Measurements from ENCODE around the gene PCMT1.
A peak's percentile ranks its signal among the peaks of the same experiment; 100 is the strongest.
"Not testable (repeated sequence)": the region's sequence is repeated elsewhere in the genome, so short reads cannot be mapped to it uniquely, and the experiment has no call there.

PCMT1 gene

GRCh38 chr6:149749594-149750135, at the start of gene PCMT1:
Gene PCMT1 (plus strand): TSS chr6:149749741. CDS start chr6:149749902, 161 bp downstream.
- peak; percentile 18 to 94 (median 80) for DNase-seq

DNA sequence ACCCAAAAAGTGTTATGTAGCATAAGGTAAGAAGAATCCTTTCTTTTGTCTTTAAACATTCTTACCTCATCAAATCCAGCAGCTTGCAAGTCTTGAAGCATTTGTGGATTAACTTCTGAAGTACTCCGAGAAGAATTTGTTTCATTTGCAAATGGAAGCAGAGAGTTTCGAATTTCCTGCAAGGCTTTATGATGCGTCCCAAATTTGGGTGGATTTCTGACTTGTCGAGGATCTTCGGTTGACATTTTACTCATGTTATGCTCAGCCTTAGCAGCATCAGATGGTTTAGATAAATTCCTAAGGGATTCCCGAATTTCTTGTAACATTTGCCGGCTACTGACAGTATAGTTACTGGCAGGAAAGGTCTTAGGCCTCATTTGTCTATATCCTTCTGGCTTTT, 47.8 kb upstream of the PCMT1 start:
- no peak for DNase-seq

GRCh38 chr6:149711711-149712110, 37.8 kb upstream of the PCMT1 start:
- no peak for DNase-seq

- DNase-seq, result no peak
Observed at GRCh38 chr6:149714442-149714841, 35.1 kb upstream of the PCMT1 start.

GRCh38 chr6:149716181-149716963, 33.2 kb upstream of the PCMT1 start:
- DNase-seq, result no peak

GRCh38 chr6:149717255-149717587, 32.3 kb upstream of the PCMT1 start:
- DNase-seq, result no peak

DNA sequence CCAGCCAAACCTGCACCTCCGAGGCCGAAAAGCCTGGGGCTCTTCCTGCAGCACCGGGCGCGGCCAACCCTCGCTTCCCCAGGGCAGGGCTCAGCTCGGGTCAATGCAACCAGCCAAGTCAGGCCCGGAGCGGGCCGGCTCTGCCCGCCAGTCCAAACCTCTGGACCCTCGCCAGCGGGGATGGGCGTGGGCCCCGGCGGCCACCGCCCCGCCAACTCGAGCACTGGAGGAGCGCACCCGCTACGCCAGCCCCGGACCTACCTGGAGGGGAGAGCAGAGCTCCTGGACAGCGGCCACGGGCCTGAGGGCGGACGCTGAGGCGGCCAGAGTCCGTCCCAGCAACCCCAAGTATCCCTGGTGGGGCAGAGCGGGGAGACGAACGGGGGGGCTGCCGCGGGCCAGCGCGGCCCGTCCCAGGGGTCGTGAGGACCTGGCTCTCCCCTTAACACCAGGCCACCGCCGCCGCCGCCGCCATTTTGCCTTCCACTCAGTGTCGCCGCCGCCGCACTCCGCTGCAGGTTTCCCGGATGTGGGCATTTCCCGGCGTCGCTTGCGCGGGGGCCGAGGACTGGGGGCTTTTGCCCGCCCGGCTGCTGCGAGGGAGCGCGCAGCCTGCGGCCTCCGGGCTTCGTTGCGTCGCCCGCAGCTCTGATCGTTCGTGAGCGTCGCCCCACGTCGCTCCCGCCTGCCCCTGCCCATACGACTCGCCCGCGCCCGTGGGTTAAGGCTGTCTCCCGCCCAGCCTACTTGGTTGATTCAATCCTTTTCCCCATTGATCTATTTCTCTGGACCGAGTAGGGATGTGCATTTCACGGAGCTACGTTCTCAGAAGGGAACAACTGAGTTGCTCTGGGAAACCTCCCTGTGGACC, 31.7 kb upstream of the PCMT1 start, which contains the start of gene LATS1:
TSS of gene LATS1 (minus strand) at position 514 of the 871 bp plus-strand sequence. CDS start 15,975 bp downstream, outside the sequence.
- peak; percentile 43 to 96 (median 84) for DNase-seq

DNA sequence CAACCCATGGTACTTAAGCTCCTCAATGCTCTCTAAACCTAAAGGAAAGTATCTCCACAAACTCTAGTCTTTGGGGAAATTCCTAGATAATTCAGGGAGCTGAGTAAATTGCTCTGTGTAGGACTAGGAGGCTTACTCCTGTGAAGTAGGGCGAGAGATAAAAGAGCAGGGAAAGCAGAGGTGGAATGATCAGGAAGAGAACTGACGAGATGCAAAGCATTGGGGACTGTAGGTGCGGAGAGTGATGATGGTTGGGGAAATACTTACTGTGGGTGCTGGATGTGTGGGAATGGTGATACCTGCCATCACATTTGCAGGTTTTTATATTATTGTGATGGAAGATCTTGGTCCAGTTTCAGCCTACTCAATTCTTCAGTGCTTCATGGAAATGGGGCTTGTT, 30.0 kb upstream of the PCMT1 start:
- no peak for DNase-seq

DNA sequence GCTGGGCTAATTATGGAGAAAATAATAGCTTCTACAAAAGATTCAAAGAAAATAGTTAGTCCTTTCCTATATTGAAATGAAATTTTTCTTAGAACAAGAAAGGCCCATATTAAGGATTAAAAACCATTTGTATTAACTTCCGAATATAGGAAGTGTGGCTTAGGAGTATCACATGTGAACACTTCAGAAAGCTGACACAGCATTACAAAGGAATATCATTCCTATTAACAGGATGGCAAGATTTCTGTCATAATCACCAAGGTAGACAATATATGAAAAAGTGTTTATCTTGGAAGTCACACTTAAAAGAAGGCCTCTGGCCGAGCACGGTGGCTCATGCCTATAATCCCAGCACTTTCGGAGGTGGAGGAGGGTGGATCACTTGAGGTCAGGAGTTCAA, 26.3 kb upstream of the PCMT1 start:
- no peak for DNase-seq

DNA sequence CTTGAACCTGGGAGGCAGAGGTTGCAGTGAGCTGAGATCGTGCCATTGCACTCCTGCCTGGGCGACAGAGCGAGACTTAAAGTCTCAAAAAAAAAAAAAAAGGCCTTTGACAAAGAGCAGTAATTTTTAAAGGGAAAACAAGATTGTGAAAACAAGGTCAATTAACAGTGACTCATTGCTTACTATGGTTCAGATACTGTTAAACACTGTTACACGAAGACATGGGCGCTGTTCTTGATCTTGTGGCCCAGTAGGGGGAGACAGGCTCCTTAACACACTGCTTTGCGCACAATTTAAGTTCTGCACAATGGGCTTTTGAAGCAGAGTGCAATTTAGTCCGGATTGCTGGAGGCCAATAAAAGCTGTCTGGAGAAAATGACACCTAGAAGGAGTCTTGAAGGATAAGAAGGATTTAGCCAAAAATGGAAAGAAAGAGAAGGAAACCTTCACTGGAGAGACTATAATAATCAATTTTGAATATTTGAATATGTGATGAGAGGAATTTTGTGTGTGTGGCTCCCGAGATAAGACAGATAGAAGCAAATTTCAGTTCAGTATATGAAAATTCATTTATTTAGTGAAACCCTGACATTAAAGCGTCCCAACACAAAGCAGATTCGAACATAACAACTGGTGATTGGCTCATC, 25.6 kb upstream of the PCMT1 start:
- peak in 22 of 51 donors; percentile 1 to 64 (median 28) for DNase-seq

- no peak for DNase-seq
Observed at GRCh38 chr6:149725785-149726184, 23.8 kb upstream of the PCMT1 start.

DNA sequence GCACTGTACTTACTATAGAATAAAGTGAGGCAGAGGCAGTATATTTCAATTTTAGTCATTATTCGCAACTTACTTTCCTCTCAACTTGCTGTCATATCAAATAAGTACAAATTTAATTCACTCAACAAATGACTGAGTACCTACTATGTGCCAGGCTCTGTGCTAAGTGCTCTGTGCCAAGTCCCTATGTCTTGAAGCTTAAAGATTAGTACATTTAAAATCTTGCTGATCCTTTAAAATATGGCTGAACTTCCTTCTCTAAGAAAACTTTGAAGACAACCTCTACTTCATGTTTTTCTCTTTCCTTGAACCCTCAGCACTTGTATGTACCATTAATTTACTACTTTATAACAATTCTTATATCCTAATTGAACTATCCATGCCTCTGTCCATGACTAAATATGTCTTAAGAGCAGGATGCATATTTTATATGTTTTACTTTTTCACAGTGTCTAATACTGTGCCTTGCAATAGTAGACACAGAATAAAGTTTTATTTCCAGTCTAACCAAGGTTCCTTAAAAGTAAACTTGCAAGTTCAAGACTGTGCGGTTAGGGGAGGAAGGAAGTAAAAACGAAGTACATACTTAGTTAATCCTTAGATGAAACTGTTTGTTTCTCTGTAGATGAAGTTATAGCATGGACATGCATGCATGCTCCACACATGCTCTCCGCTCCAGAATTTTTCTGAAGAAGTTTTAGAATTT, 21.6 kb upstream of the PCMT1 start:
- no peak for DNase-seq

GRCh38 chr6:149728499-149729234, 20.9 kb upstream of the PCMT1 start:
- DNase-seq, result no peak

DNA sequence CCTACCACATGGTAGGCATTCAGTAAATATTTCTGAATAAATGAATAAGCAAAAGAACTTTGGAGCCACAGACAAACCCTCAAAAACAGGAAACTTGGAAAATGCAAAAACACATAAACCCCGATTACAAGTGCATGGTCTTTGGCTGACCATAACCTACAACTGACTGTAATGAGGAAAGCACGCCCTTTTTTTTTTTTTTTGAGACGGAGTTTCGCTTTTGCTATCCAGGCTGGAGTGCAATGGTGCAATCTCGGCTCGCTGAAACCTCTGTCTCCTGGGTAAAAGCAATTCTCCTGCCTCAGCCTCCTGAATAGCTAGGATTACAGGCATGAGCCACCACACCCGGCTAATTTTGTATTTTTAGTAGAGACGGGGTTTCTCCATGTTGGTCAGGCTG, 19.7 kb upstream of the PCMT1 start:
- no peak for DNase-seq

DNA sequence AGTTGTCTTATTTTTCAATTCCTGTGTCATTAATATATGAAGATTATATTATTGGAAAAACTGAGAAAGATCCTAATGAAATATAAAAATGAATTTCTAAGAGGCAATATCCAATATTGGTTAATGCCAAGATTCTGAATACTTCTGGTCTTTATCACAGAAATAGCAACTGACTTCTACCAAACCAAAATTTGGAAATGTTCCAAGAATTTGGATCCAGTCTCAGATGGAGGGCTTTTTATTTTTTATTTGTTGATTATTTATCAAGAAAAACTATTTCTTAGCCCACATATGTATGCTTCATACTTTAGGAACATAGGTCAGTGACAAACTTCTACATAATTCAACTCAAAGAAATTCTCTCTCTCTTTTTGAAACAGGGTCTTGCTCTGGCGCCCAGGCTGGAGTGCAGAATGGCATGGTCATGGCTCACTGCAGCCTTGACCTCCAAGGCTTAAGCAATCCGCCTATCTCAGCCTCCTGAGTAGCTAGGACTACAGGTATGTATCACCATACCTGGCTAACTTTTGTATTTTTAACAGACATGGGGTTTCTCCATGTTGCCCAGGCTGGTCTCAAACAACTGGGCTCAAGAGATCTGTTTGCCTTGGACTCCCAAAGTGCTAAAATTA, 16.3 kb upstream of the PCMT1 start:
- DNase-seq, result no peak

DNA sequence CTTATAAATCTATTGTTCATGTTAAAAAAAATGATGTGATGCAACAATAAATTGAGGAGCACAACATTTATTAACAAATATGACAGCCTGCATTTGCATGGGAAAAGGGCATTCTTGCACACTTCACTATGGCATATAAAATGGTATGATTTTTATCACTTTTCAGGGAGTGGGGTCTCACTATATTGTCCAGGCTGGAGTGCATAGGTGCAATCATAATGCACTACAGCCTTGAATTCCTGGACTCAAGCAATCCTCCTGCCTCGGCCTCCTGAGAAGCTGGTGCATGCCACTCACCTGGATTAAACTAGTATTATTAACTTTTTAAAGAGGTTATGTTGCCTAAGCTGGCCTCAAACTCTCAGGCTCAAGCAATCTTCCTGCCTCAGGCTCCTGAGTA, 14.6 kb upstream of the PCMT1 start:
- DNase-seq, result no peak

- DNase-seq, result not testable (repeated sequence)
Observed at GRCh38 chr6:149745252-149745651, 4.3 kb upstream of the PCMT1 start.

DNA sequence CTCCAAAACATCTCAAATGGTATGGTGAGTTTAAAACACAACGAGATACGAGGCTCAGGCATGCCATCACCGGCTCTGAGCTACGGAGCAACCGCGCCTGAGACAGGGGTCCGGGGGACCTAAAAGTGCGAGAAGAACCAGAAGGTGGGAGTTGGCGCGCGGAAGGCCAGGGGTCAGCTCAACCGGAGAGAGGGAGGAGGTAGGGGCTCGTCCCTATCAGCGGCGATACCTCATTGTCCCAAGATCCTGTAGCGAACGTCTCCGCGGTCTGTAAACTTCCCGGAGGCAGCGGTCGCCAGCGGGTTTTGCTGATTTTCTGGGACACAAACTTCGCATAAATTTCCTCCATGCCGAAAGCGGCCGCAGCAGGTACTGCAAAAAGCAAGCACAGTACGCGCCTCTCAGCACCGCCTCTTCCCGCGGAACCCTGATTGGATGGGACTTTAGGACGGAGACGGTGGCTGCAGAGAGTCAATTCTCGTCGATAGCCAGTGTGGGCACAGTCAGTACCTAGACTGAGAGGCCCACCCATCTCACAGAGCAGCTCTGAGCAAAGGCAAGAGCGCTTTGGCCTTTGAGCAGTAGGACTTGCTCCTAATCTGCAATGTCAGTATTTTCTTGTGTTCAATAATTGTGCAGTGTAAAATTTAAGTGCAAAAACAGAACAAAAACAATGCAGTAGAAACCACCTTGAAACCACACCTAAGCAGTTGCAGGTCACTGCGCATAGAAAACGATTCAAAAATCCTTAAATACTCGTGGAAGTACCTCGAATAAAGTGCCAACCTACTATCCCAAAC, 3.2 kb upstream of the PCMT1 start, which contains the start of gene NUP43:
TSS of gene NUP43 (minus strand) at position 383 of the 800 bp plus-strand sequence. CDS start at position 349, 34 bp downstream.
- peak; percentile 37 to 93 (median 81) for DNase-seq

DNA sequence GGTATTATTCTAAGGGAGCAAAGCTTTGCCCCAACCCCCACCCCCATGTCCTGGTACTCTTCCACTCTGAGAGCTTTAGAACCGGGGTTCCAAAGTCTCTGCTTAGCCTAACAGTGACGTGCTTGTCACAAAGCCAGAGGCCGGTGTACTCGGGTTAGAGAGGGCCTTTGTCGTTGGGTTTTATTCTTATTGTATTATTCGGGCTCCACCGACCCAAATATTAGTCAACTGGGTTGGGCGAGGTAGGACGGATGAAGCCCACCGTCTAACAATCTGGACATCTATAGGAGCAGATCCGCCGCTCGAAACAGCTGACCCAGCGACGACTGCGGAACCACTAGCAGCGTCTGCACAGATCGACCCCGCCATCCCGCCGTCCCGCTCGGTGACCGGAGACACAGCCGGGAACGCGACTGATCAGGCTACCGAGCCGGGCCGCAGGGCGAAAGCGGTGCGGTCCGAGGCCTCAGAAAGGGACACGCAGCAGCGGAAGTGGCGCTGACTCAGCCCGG, 403 bp upstream of the PCMT1 start:
- not testable (repeated sequence) for DNase-seq
